ENCODE measurements around the gene RNF152. TPM values are rescaled to one million over a fixed set of nuclear protein-coding genes. Genes with fewer than 3 reads are reported as not detected.

RNF152 gene
- total RNA-seq, 3 donors from 2014 or later (not counting 1 experiment from before 2014, with no cell fraction given), result 0.49 to 1.3 (median 0.50) TPM

DNA sequence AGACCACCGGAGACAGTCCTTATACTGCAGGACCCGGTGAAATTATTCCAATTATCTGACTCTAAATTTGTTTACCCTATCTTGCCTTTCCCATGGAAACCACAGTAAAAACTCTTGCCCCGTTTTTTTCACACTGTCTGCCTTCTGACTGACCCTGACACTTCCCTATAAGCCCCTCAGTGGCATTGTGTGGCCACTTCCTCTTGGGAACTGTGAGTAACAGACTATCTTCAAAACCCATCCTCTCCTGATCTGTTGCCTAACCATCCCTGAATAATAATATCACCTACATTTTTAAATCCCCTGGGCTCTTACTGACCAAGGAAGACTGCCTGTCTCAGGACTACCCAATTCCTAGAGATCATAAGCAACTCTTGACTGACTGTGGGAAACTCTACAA, 42.6 kb upstream of the RNF152 start:
- no peaks in the 10 kb centered on the region for H3K9me3 Mint-ChIP-seq
- TF ChIP-seq, protein P1, sequence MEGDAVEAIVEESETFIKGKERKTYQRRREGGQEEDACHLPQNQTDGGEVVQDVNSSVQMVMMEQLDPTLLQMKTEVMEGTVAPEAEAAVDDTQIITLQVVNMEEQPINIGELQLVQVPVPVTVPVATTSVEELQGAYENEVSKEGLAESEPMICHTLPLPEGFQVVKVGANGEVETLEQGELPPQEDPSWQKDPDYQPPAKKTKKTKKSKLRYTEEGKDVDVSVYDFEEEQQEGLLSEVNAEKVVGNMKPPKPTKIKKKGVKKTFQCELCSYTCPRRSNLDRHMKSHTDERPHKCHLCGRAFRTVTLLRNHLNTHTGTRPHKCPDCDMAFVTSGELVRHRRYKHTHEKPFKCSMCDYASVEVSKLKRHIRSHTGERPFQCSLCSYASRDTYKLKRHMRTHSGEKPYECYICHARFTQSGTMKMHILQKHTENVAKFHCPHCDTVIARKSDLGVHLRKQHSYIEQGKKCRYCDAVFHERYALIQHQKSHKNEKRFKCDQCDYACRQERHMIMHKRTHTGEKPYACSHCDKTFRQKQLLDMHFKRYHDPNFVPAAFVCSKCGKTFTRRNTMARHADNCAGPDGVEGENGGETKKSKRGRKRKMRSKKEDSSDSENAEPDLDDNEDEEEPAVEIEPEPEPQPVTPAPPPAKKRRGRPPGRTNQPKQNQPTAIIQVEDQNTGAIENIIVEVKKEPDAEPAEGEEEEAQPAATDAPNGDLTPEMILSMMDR (IDR thresholded peaks at IDR 0.05), result no peak
- H3K4me3 Mint-ChIP-seq, result no peak overlapping the region
- H3K4me1 ChIP-seq (ENCODE audit: control insufficient read depth, insufficient read depth, low read length), result no peaks in the 10 kb centered on the region
- no peak overlapping the region for H3K4me3 ChIP-seq (ENCODE audit: low read length)
- WGBS (ENCODE audit: insufficient coverage), result 59% methylated on average over 3 of the region's 3 CpGs
- H3K9me3 ChIP-seq (ENCODE audit: control insufficient read depth, insufficient read depth, low read length), result peaks cover under 1% of the 10 kb centered on the region
- no peaks in the 10 kb centered on the region for H3K27me3 ChIP-seq (ENCODE audit: control insufficient read depth, insufficient read depth, low read length)
- no peak overlapping the region for H3K27ac ChIP-seq (ENCODE audit: low read length)
- intact Hi-C loops (cut with micrococcal nuclease), result no loop called here
- H3K36me3 ChIP-seq (ENCODE audit: control insufficient read depth, insufficient read depth, low read length), result no peaks in the 10 kb centered on the region
- peaks cover 8 to 29% of the 10 kb centered on the region in 2 donors for H3K27me3 Mint-ChIP-seq (ENCODE audit: low read depth in 2 of 2)
- no peak for ATAC-seq
- no peaks in the 10 kb centered on the region for H3K4me1 Mint-ChIP-seq
- no peak overlapping the region for H3K27ac Mint-ChIP-seq
- no peaks in the 10 kb centered on the region for H3K36me3 Mint-ChIP-seq
- DNase-seq, result no peak

DNA sequence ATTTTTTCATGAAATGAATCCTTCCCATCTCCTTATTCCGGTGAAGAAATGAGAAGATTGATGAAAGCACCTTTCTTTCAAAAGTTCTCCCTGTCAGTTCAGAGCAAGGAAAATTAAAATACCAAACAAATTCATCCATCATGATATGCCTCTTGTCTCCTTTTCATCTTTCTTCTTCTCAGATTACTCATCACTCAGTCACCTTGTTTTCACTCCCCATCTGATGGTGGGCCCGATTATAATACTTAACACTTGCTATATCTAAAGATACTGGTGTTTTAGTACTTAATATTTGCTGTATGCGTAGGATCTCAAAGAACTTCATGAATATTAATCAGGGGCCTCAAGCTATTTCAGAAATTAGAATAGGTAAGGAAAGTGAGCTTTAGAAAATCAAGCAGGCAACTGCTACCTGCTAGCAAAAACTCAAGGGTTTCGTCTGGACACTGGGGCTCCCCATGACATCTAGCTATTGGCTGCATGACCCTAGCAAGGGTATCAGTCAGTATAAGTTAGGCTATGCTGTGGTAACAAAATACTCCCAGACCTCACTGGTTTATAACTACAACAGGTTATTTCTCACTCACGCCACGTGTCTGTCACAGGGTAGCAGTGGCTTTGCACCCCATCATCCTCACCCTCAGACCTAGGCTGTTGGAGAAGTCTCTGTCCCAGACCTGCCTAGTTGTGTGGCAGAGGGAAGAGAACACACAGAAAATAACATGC, 39.0 kb upstream of the RNF152 start:
- WGBS (ENCODE audit: insufficient coverage), result 75% methylated on average over 4 of the region's 6 CpGs
- peaks cover 5 to 7% of the 10 kb centered on the region in 2 donors for H3K4me1 Mint-ChIP-seq

DNA sequence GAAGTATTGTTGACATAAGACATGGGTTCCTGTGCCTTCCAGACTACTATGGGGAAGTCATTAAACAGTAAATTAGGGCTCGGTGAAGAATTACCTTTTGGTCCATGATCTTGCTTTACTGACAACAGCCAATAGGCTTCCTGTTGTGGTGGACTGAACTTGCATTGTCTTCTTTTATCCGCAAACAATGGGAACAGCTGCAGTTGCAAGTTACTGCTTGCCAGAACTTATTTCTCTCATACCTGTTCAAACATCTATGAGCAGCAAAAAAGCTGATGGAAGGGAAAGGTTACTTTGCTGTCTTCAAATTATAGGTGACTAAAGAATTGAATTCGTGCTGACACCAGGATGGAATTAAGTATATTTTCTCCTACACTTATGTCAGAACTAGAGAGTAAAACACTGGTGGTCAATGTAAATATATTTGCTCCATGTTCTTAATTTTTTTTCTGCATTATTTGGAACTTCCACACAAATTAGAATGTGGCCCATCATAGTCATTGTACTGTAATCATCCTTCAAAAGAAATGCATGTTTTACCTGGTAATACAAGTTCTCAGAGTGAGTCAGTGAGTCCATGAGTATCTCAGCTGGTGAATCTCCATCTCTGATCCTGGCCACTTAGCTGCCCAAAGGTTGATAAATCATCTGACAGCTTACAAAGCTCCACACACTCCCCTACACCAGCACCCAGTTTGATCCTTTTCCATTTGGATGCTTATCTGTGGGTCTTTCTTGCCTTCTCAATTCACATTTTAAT, 37.3 kb upstream of the RNF152 start:
- intact Hi-C loops (cut with micrococcal nuclease), result no loop called here
- H3K27ac ChIP-seq (ENCODE audit: low read length), result no peak overlapping the region
- Mint-ChIP-seq H3K9me3 (peaks cover 0 to 3% of the 10 kb centered on the region in 2 donors), H3K36me3 (no peaks in the 10 kb centered on the region), H3K27me3 (ENCODE audit: low read depth in 2 of 2) (peaks cover 2 to 33% of the 10 kb centered on the region in 2 donors), H3K4me1 (peaks cover 13 to 15% of the 10 kb centered on the region in 2 donors), H3K4me3 (no peak overlapping the region), H3K27ac (no peak overlapping the region)
- DNase-seq, result no peak
- no peak for ATAC-seq
- TF ChIP-seq, protein P1 (IDR thresholded peaks at IDR 0.05), result no peak
- H3K36me3 ChIP-seq (ENCODE audit: control insufficient read depth, insufficient read depth, low read length), result no peaks in the 10 kb centered on the region
- peaks cover 4% of the 10 kb centered on the region for H3K9me3 ChIP-seq (ENCODE audit: control insufficient read depth, insufficient read depth, low read length)
- peaks cover 8% of the 10 kb centered on the region for H3K4me1 ChIP-seq (ENCODE audit: control insufficient read depth, insufficient read depth, low read length)
- no peaks in the 10 kb centered on the region for H3K27me3 ChIP-seq (ENCODE audit: control insufficient read depth, insufficient read depth, low read length)
- no peak overlapping the region for H3K4me3 ChIP-seq (ENCODE audit: low read length)
- WGBS (ENCODE audit: insufficient coverage), result 81% methylated on average over 2 of the region's 3 CpGs

More for the DNA sequence above, 39.0 kb upstream of the RNF152 start:
- DNase-seq (no peak), ATAC-seq (no peak)
- TF ChIP-seq, protein P1 (IDR thresholded peaks at IDR 0.05), result no peak
- Mint-ChIP-seq H3K27ac (no peak overlapping the region), H3K4me3 (no peak overlapping the region), H3K27me3 (ENCODE audit: low read depth in 2 of 2) (peaks cover 7 to 34% of the 10 kb centered on the region in 2 donors), H3K36me3 (no peaks in the 10 kb centered on the region), H3K9me3 (no peaks in the 10 kb centered on the region)
- Histone ChIP-seq H3K4me1 (ENCODE audit: control insufficient read depth, insufficient read depth, low read length) (peaks cover 8% of the 10 kb centered on the region), H3K4me3 (ENCODE audit: low read length) (no peak overlapping the region), H3K9me3 (ENCODE audit: control insufficient read depth, insufficient read depth, low read length) (peaks cover 4% of the 10 kb centered on the region), H3K27ac (ENCODE audit: low read length) (no peak overlapping the region), H3K27me3 (ENCODE audit: control insufficient read depth, insufficient read depth, low read length) (no peaks in the 10 kb centered on the region), H3K36me3 (ENCODE audit: control insufficient read depth, insufficient read depth, low read length) (no peaks in the 10 kb centered on the region)
- intact Hi-C loops (cut with micrococcal nuclease), result no loop called here
